Spleen (tissue), 7 donors: Measurements from ENCODE around the gene BIRC6.

ENCODE experiments used
- CTCF ChIP-seq, 11 experiments: fragments of 200-600 bp in 7 of 11; fragments of 450-650 bp in 4 of 11; sonication (generic) in 4 of 11; IDR thresholded peaks in 8 of 11; conservative IDR thresholded peaks in 3 of 11; 1 replicate in 7 of 11; 2 replicates in 4 of 11; pipeline versions ENCODE4 v1.4.0 to v1.8.0; 2016 to 2021; ENCODE audit warnings: antibody characterized with exemption in 11 of 11, inconsistent platforms in 4 of 11, mild to moderate bottlenecking in 1 of 11
- POLR2AphosphoS5 ChIP-seq, 3 donors: sonication (generic); formaldehyde crosslinking; IDR thresholded peaks; one replicate each; pipeline ENCODE4 v1.5.1; 2017; ENCODE audit warnings: antibody characterized with exemption in 3 of 3
- donor health status: DM: no; HTN: no; CAD: no; lungs with moderate emphysema.
- donor health status: DM: no; HTN: no; CAD: no.
- donor health status: DM: no; HTN: no; CAD: no.

- TF ChIP-seq CTCF (IDR thresholded peaks at IDR 0.05 in 8 of 11, conservative IDR thresholded peaks at IDR 0.05 in 3 of 11) = no peak
- TF ChIP-seq POLR2AphosphoS5 (IDR thresholded peaks at IDR 0.05) = no peak
Measured at GRCh38 chr2:32668254-32668653, 311.4 kb downstream of the BIRC6 start.
